Measurements from ENCODE around the gene TCF7L2.

The TCF7L2 gene

DNA sequence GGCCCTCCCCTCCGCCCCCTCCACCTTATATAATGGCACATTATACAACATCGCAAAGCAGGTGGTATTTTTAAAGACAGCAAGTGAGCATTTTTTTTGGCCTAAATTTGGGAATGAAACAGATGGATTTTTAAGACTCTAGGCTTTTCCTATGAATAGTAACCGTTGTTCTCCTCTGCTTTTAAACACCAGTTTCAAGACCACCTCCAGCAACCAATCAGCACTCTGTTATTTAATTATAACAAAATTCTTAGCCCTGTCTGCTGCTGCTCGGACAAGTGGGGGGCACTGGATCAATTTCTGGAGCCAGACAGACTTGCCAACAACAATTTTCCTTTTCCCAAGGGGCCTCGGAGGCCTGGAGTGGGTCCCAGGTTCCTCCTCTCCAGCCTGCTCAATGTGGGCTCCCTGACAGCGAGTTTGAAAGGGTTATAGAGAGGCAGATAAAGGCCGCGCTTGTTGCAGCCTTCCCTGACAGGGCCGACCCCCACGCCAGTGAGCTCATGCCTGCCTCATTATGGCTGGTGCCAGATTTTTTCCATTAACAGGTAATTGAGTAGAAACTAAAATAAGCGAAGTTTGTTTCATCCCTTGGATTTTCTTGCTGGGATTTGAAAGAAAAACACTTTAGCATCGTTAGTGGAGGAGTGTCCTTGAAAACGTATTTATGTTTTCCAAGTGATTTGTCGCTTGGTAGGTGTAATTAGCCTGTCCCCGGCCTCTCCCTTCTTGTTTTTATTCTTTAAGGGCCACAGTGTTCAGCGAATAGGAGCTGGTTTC, 227.3 kb downstream of the TCF7L2 start:
- no peaks in the 10 kb centered on the region for H3K36me3 ChIP-seq (replicated peaks; ENCODE audit: low read depth, low read length)
- no peaks in the 10 kb centered on the region for H3K9me3 ChIP-seq (ENCODE audit: insufficient read depth, low read length)
- H2AFZ ChIP-seq (ENCODE audit: low read depth, low read length), result no peak overlapping the region
- H3K27ac ChIP-seq (ENCODE audit: low read length), result no peak overlapping the region
- H3K4me3 ChIP-seq (ENCODE audit: low read length), result no peak overlapping the region
- TF ChIP-seq, protein P1, sequence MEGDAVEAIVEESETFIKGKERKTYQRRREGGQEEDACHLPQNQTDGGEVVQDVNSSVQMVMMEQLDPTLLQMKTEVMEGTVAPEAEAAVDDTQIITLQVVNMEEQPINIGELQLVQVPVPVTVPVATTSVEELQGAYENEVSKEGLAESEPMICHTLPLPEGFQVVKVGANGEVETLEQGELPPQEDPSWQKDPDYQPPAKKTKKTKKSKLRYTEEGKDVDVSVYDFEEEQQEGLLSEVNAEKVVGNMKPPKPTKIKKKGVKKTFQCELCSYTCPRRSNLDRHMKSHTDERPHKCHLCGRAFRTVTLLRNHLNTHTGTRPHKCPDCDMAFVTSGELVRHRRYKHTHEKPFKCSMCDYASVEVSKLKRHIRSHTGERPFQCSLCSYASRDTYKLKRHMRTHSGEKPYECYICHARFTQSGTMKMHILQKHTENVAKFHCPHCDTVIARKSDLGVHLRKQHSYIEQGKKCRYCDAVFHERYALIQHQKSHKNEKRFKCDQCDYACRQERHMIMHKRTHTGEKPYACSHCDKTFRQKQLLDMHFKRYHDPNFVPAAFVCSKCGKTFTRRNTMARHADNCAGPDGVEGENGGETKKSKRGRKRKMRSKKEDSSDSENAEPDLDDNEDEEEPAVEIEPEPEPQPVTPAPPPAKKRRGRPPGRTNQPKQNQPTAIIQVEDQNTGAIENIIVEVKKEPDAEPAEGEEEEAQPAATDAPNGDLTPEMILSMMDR (IDR thresholded peaks at IDR 0.05; ENCODE audit: low read depth, low read length), result no peak
- no peak for TF ChIP-seq EZH2phosphoT487 (IDR thresholded peaks at IDR 0.05; ENCODE audit: low read depth)
- H3K4me2 ChIP-seq (ENCODE audit: low read length), result no peak overlapping the region
- no peaks in the 10 kb centered on the region for H3K27me3 ChIP-seq (ENCODE audit: low read depth, low read length)
- no peaks in the 10 kb centered on the region for H3K4me1 ChIP-seq (ENCODE audit: low read length)
- no peaks in the 10 kb centered on the region for H4K20me1 ChIP-seq (ENCODE audit: insufficient read depth, low read length)
- H3K9ac ChIP-seq (ENCODE audit: low read length), result no peak overlapping the region
- no peaks in the 10 kb centered on the region for H3K79me2 ChIP-seq (ENCODE audit: low read length)

DNA sequence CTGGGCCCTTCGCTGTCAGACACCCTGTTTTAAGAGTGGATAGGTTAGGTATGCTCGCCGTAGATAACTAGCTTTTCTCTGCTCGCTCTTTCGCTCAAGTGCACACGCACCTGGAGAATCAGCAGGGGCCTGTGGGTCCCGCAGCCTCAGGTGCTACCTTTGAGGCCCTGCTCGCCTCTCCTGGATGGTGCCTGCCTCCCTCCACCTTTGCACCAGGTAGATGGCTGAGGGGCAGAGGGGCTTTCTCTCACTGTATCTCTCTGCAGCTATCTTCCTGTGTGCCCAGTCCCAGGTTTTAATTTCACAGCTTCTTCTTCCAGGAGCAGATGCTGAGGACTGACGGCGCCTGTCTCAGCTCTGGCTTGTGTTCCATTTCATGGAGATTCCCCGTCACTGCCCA, 227.9 kb downstream of the TCF7L2 start:
- no peak for TF ChIP-seq EZH2phosphoT487 (IDR thresholded peaks at IDR 0.05; ENCODE audit: low read depth)
- TF ChIP-seq, protein P1 (IDR thresholded peaks at IDR 0.05; ENCODE audit: low read depth, low read length), result no peak
- Histone ChIP-seq H3K79me2 (ENCODE audit: low read length) (no peaks in the 10 kb centered on the region), H4K20me1 (ENCODE audit: insufficient read depth, low read length) (no peaks in the 10 kb centered on the region), H3K4me1 (ENCODE audit: low read length) (no peaks in the 10 kb centered on the region), H3K4me2 (ENCODE audit: low read length) (no peak overlapping the region), H3K36me3 (replicated peaks; ENCODE audit: low read depth, low read length) (no peaks in the 10 kb centered on the region), H3K4me3 (ENCODE audit: low read length) (no peak overlapping the region), H2AFZ (ENCODE audit: low read depth, low read length) (no peak overlapping the region), H3K9me3 (ENCODE audit: insufficient read depth, low read length) (no peaks in the 10 kb centered on the region), H3K9ac (ENCODE audit: low read length) (no peak overlapping the region), H3K27ac (ENCODE audit: low read length) (no peak overlapping the region), H3K27me3 (ENCODE audit: low read depth, low read length) (no peaks in the 10 kb centered on the region)

DNA sequence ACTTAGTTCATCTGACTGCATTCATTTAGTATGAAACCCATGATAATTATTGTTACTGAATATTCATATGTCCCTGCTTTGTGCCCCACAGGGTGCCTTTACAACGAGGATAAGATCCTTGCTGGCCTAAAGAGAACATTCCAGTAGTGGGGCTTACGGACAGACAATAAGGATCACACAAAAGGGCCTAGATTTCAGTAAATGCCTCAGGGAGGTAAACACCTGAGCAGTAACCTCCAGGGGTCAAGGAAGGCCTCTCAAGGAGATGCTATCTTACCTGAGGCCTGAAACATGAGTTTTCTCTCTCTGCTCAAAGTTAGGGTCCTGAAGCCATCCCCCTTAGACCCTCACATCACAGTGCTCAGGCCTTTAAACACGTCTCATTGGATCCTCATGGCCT, 228.7 kb downstream of the TCF7L2 start:
- Histone ChIP-seq H3K27me3 (ENCODE audit: low read depth, low read length) (no peaks in the 10 kb centered on the region), H3K4me2 (ENCODE audit: low read length) (no peak overlapping the region)
- TF ChIP-seq EZH2phosphoT487 (IDR thresholded peaks at IDR 0.05; ENCODE audit: low read depth), result no peak
- TF ChIP-seq, protein P1 (IDR thresholded peaks at IDR 0.05; ENCODE audit: low read depth, low read length), result no peak

DNA sequence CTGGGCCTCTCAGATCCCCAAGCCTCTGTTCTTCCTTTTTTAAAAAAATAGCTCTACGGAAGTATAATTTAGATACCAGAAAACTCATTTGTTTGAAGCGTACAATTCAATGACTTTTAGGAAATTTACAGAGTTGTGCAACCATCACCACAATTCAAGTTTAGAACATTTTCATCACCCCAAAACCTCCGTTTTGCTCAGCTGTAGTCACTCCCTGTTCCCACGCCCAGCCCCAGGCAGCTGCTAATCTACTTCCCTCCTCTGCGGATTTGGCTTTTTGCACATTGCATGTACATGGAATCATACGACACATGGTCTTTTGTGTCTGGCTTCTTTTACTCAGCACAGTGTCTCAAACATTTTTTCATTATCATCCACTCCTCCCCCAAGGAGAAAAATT, 229.2 kb downstream of the TCF7L2 start:
- no peak overlapping the region for H3K27ac ChIP-seq (ENCODE audit: low read length)
- no peak for TF ChIP-seq EZH2phosphoT487 (IDR thresholded peaks at IDR 0.05; ENCODE audit: low read depth)
- TF ChIP-seq, protein P1 (IDR thresholded peaks at IDR 0.05; ENCODE audit: low read depth, low read length), result no peak
- H3K36me3 ChIP-seq (replicated peaks; ENCODE audit: low read depth, low read length), result no peaks in the 10 kb centered on the region
- no peak overlapping the region for H3K4me3 ChIP-seq (ENCODE audit: low read length)
- H3K79me2 ChIP-seq (ENCODE audit: low read length), result no peaks in the 10 kb centered on the region
- H4K20me1 ChIP-seq (ENCODE audit: insufficient read depth, low read length), result no peaks in the 10 kb centered on the region
- no peaks in the 10 kb centered on the region for H3K9me3 ChIP-seq (ENCODE audit: insufficient read depth, low read length)
- H3K4me1 ChIP-seq (ENCODE audit: low read length), result no peaks in the 10 kb centered on the region
- no peak overlapping the region for H3K4me2 ChIP-seq (ENCODE audit: low read length)
- H3K27me3 ChIP-seq (ENCODE audit: low read depth, low read length), result no peaks in the 10 kb centered on the region
- no peak overlapping the region for H2AFZ ChIP-seq (ENCODE audit: low read depth, low read length)
- H3K9ac ChIP-seq (ENCODE audit: low read length), result no peak overlapping the region

More for the DNA sequence above, 228.7 kb downstream of the TCF7L2 start:
- no peaks in the 10 kb centered on the region for H3K36me3 ChIP-seq (replicated peaks; ENCODE audit: low read depth, low read length)
- H2AFZ ChIP-seq (ENCODE audit: low read depth, low read length), result no peak overlapping the region
- H3K79me2 ChIP-seq (ENCODE audit: low read length), result no peaks in the 10 kb centered on the region
- no peak overlapping the region for H3K4me3 ChIP-seq (ENCODE audit: low read length)
- no peak overlapping the region for H3K27ac ChIP-seq (ENCODE audit: low read length)
- H3K9ac ChIP-seq (ENCODE audit: low read length), result no peak overlapping the region
- no peaks in the 10 kb centered on the region for H3K9me3 ChIP-seq (ENCODE audit: insufficient read depth, low read length)
- H3K4me1 ChIP-seq (ENCODE audit: low read length), result no peaks in the 10 kb centered on the region
- H4K20me1 ChIP-seq (ENCODE audit: insufficient read depth, low read length), result no peaks in the 10 kb centered on the region

Data from OCI-LY3 (cell line).